ENCODE data around the gene CWF19L2. TPM values are rescaled to one million over a fixed set of nuclear protein-coding genes. Genes with fewer than 3 reads are reported as not detected.

CWF19L2 gene
- total RNA-seq, 1 experiment from 2014 or later: 18.4 TPM

DNA sequence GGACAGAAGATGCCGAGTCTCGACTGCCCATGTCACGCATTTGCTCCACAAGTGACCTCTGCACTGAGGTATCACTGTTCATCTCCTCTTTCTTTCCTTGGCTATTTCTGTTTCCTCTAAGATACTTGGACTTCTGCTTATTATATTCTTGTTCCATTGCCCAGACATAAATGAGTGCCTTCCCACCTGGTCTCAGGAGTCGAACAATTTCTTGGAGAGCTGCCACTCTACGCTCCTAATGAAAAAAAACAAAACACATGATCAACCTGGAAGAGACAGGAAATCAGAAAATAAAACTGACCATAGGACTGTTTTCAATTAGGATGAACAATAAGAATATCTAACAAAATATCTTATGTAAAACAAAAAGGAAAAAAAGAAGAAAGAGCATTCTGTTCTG is 47.4 kb upstream of the CWF19L2 start:
- Histone ChIP-seq H4K20me1 (ENCODE audit: control insufficient read depth, insufficient read depth, insufficient read length) (no peaks in the 10 kb centered on the region), H3K4me2 (ENCODE audit: insufficient read depth, insufficient read length, low read length) (no peak overlapping the region), H3K23me2 (ENCODE audit: insufficient read length, low read depth, low read length, poor library complexity, severe bottlenecking) (no peaks in the 10 kb centered on the region), H4K5ac (ENCODE audit: insufficient read length, low read depth, low read length) (no peak overlapping the region), H2BK5ac (ENCODE audit: insufficient read length, low read length) (no peak overlapping the region), H3K14ac (ENCODE audit: insufficient read depth, low read length) (no peak overlapping the region), H3K56ac (ENCODE audit: insufficient read length, low read depth, low read length) (no peak overlapping the region), H2BK120ac (ENCODE audit: low read depth, low read length, poor library complexity, severe bottlenecking) (no peak overlapping the region), H3T11ph (ENCODE audit: low read length) (no peak overlapping the region), H3K9ac (ENCODE audit: extremely low read depth, insufficient read length, low read length) (no peak overlapping the region), H2BK15ac (ENCODE audit: low read depth, low read length) (no peak overlapping the region), H3K4me1 (ENCODE audit: insufficient read depth, low read length) (no peaks in the 10 kb centered on the region), H2BK20ac (ENCODE audit: low read depth, low read length, poor library complexity, severe bottlenecking) (no peak overlapping the region), H3K79me1 (ENCODE audit: insufficient read depth, low read depth, low read length, poor library complexity, severe bottlenecking) (no peaks in the 10 kb centered on the region), H4K8ac (replicated peaks; ENCODE audit: insufficient read length, low read depth, low read length) (no peak overlapping the region), H3K23ac (ENCODE audit: insufficient read length, low read depth, low read length) (no peak overlapping the region), H3K27ac (ENCODE audit: insufficient read length, low read depth, low read length) (no peak overlapping the region), H2AK5ac (ENCODE audit: insufficient read length, low read length) (no peak overlapping the region), H3K9me3 (ENCODE audit: control insufficient read depth, low read depth, low read length) (peaks cover 9% of the 10 kb centered on the region), H3K4ac (ENCODE audit: low read depth, low read length) (no peak overlapping the region), H3K18ac (ENCODE audit: insufficient read length, low read depth, low read length) (no peak overlapping the region), H3K79me2 (ENCODE audit: insufficient read depth, low read length) (no peaks in the 10 kb centered on the region), H2BK12ac (ENCODE audit: insufficient read length, low read depth, low read length) (no peak overlapping the region), H4K91ac (ENCODE audit: insufficient read length, low read depth, low read length) (no peak overlapping the region), H2AFZ (ENCODE audit: low read length) (no peak overlapping the region), H3K27me3 (ENCODE audit: insufficient read depth, low read length) (no peaks in the 10 kb centered on the region)
- DNase-seq: no peak
- no CpG with 5 or more reads among the region's 5 CpGs for WGBS (ENCODE audit: extremely low coverage, insufficient read length, low lambda C conversion rate)
- Mint-ChIP-seq H3K27me3 (ENCODE audit: low read depth) (no peaks in the 10 kb centered on the region), H3K9me3 (peaks cover 14 to 17% of the 10 kb centered on the region in 2 experiments), H3K27ac (no peak overlapping the region), H3K4me1 (no peaks in the 10 kb centered on the region), H3K36me3 (ENCODE audit: insufficient read depth in 1 of 3, low read depth in 3 of 3) (peaks cover 31 to 42% (median 42%) of the 10 kb centered on the region in 3 experiments), H3K4me3 (no peak overlapping the region)
- TF ChIP-seq, protein P1, sequence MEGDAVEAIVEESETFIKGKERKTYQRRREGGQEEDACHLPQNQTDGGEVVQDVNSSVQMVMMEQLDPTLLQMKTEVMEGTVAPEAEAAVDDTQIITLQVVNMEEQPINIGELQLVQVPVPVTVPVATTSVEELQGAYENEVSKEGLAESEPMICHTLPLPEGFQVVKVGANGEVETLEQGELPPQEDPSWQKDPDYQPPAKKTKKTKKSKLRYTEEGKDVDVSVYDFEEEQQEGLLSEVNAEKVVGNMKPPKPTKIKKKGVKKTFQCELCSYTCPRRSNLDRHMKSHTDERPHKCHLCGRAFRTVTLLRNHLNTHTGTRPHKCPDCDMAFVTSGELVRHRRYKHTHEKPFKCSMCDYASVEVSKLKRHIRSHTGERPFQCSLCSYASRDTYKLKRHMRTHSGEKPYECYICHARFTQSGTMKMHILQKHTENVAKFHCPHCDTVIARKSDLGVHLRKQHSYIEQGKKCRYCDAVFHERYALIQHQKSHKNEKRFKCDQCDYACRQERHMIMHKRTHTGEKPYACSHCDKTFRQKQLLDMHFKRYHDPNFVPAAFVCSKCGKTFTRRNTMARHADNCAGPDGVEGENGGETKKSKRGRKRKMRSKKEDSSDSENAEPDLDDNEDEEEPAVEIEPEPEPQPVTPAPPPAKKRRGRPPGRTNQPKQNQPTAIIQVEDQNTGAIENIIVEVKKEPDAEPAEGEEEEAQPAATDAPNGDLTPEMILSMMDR (conservative IDR thresholded peaks at IDR 0.05): no peak

All from H9 (cell line).